Right cardiac atrium (tissue), 5 donors: Measurements from ENCODE around the gene CERT1. TPM values are rescaled to one million over a fixed set of nuclear protein-coding genes. Genes with fewer than 3 reads are reported as not detected.

Experiments used
- ATAC-seq, 2 donors: fragments of 200-7000 bp; cut with Tn5 transposase; one replicate each; pipeline versions ENCODE4 v1.8.0 to v1.9.1; 2020; ENCODE audit warnings: moderate library complexity in 2 of 2, mild to moderate bottlenecking in 1 of 2
- DNase-seq, 3 donors: peaks; one replicate each; pipeline ENCODE4 v3.0.0-alpha.2; 2020
- H3K27ac ChIP-seq: one replicate; pipeline ENCODE4 v1.5.1; 2013; ENCODE audit warnings: mild to moderate bottlenecking, low read length, control low read depth, moderate library complexity
- H3K27me3 ChIP-seq: one replicate; pipeline ENCODE4 v1.6.1; 2013; ENCODE audit not compliant: control insufficient read depth, insufficient read depth
- H3K4me1 ChIP-seq: one replicate; pipeline ENCODE4 v1.6.1; 2013; ENCODE audit warnings: low read length; ENCODE audit not compliant: control insufficient read depth, insufficient read depth
- H3K4me3 ChIP-seq: one replicate; pipeline ENCODE4 v1.5.1; 2013; ENCODE audit warnings: low read length, control low read depth
- H3K9me3 ChIP-seq: one replicate; pipeline ENCODE4 v1.6.1; 2013; ENCODE audit warnings: low read length; ENCODE audit not compliant: control insufficient read depth
- WGBS: extraction: QIAGEN DNeasy Blood & Tissue Kit; methylation state at CpG from one replicate; pipeline ENCODE4 v1.1.7; 2013; 5-methylcytosine and 5-hydroxymethylcytosine counted together
- intact Hi-C, 4 donors: fragments of 100-400 bp; cut with DNase I; formaldehyde crosslinking; loops; one replicate each; pipeline versions ENCODE4 v1.11.0 to v1.14.0; 2022 to 2023
- polyA plus RNA-seq: library from polyadenylated mRNA; stranded (reverse); fragments of 200-250 nt; gene quantifications from one replicate; pipeline ENCODE4 v1.2.3, GENCODE V29; 2013
- total RNA-seq, 4 donors: library from RNA; stranded (reverse); fragmentation: NEBNext Ultra II Directional; extraction: Animal tissue kit (Norgen Biotek cat#: 25700); gene quantifications; one replicate each; pipeline ENCODE4 v1.2.1, GENCODE V29; 2021
- donor health status: healthy with polysubstance abuse.
- donor health status: DM: no; HTN: yes; CAD: no.
- donor health status: DM: no; HTN: no; CAD: no.
- donor health status: DM: no; HTN: yes; CAD: no; lungs with severe emphysema.
- donor health status: DM: yes; HTN: yes; CAD: no.

The CERT1 gene
- total and polyA plus RNA-seq, 5 donors = 9.1 to 28.7 (median 27.7) TPM

DNA sequence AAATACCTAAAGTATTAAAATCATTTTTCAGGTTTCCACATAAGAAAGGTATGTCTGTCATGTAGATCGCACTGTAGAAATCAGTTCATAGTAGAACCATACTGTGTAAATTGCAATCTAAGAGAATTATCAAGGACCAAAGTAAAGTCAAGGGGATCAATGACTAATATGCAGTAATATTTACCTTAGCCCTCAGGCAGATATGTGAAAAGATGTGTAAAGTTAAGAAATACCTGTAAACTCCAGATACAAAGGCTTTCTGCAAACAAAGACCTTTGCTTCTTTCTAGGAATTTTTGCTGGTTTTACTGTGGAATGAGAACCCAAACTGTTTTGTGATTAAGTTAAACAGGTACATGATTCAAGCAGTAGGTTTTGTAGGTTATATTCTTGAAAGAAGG is 11.8 kb upstream of the CERT1 start:
- intact Hi-C loops = no loop called here
- DNase-seq (no peak), ATAC-seq (no peak)
- no peak overlapping the region for H3K4me3 ChIP-seq
- no peak overlapping the region for H3K27ac ChIP-seq
- 99% methylated on average over 1 of the region's 1 CpG for WGBS
- peaks cover 7% of the 10 kb centered on the region for H3K4me1 ChIP-seq
- no peaks in the 10 kb centered on the region for H3K27me3 ChIP-seq
- H3K9me3 ChIP-seq = no peaks in the 10 kb centered on the region

DNA sequence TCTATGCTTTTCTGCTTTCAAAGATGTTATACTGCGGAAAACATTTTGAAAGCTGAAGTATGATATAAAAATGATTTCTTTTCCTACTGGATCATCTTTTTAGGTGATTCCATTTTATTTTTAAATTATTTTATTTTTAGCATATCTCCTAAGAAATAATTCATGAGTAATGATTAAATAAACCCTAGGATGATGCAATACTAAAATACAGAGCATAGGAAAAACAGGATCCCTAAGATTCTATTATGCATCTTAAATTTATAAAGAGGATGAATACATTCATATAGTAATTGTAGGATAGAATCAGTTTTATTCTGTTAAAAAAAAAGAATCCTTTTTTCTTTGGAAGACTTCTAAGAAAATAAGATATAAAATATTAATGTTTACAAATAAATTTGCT is 11.1 kb upstream of the CERT1 start:
- ATAC-seq (no peak), DNase-seq (no peak)
- Histone ChIP-seq H3K4me3 (no peak overlapping the region), H3K27ac (no peak overlapping the region), H3K9me3 (no peaks in the 10 kb centered on the region), H3K27me3 (no peaks in the 10 kb centered on the region), H3K4me1 (peaks cover 7% of the 10 kb centered on the region)
- intact Hi-C loops = no loop called here
- 99% methylated on average over 1 of the region's 1 CpG for WGBS

DNA sequence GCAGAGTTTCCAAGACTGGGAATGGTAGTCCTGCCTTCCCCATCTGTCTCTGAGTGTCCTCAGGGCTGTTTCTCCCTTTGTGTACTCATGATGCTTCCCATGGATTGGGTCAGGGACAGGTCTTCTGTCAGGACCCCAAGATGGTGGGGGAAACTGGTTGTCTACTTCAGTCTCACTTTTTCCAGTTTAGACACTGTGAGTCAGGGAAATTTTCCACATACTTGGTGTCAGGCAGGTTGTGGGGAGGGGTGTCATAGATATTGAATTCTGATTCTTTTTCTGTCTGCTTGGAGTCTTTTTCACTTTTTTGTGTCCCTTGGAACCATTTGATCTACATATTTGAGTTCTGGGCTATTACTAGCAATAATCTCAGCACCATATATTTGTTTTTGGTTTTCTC is 10.6 kb upstream of the CERT1 start:
- Histone ChIP-seq H3K4me1 (peaks cover 7% of the 10 kb centered on the region), H3K9me3 (no peaks in the 10 kb centered on the region), H3K4me3 (no peak overlapping the region), H3K27me3 (no peaks in the 10 kb centered on the region), H3K27ac (no peak overlapping the region)
- DNase-seq (no peak), ATAC-seq (no peak)
- intact Hi-C loops = no loop called here

DNA sequence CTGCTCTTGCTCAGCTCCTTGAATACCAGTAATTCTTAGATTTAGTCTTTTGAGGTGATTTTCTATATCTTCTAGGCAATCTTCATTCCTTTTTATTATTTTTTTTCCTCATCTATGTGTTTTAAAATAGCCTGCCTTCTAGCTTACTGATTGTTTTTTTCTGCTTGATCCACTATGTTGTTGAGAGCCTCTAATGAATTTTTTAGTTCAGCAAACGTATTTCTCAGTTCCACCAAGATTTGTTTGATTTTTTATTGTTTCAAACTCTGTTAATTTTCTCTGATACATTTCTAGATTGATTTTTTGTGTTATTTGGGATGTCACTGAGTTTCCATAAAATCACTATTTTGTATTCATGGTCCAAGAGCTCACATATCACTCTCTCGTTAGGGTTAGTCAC is 9.8 kb upstream of the CERT1 start:
- Histone ChIP-seq H3K9me3 (no peaks in the 10 kb centered on the region), H3K27ac (no peak overlapping the region), H3K27me3 (no peaks in the 10 kb centered on the region), H3K4me1 (peaks cover 7% of the 10 kb centered on the region), H3K4me3 (no peak overlapping the region)
- ATAC-seq (no peak), DNase-seq (no peak)
- 92% methylated on average over 2 of the region's 2 CpGs for WGBS
- intact Hi-C loops = no loop called here

DNA sequence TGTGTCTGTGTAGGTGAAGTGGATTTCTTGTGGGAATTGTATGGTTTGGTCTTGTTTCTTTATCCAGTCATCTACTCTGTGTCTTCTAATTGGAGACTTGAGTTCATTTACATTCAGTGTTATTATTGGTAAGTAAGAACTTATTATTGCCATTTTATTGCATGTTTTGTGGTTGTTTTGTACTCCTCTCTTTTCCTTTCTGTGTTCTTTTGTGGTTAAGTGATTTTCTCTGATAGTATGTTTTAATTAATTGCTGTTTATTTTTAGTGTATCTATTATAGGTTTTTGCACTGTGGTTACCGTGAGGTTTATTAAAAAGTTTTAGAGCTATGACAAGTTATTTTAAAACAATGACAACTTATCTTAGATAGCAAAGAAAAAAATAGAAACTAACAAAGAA is 8.3 kb upstream of the CERT1 start:
- 64% methylated on average over 1 of the region's 1 CpG for WGBS
- no peaks in the 10 kb centered on the region for H3K9me3 ChIP-seq
- H3K4me1 ChIP-seq = peaks cover 6% of the 10 kb centered on the region
- H3K4me3 ChIP-seq = no peak overlapping the region
- DNase-seq = no peak
- intact Hi-C loops = no loop called here
- H3K27ac ChIP-seq = no peak overlapping the region
- no peak for ATAC-seq
- H3K27me3 ChIP-seq = no peaks in the 10 kb centered on the region

DNA sequence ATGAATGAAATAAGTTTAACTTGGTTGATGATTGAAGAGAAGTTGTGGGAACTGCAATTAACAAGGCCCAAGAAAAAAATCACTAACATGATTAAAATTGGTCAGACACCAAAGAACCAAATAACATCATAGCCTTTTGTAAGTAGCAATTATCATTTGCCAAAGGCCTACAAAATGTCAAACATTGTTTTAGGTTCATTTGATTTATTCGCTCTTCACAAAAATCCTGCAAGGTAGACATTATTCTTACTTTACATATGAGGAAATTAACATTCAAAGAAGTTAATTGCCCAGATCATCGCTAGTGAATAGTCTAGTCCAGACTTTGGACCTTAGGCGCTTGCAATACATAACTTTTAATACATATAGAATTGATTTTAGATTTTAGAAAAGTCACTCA is 2.9 kb upstream of the CERT1 start:
- no peak overlapping the region for H3K4me3 ChIP-seq
- H3K27me3 ChIP-seq = no peaks in the 10 kb centered on the region
- H3K27ac ChIP-seq = no peak overlapping the region
- DNase-seq = no peak
- H3K9me3 ChIP-seq = no peaks in the 10 kb centered on the region
- 98% methylated on average over 3 of the region's 3 CpGs for WGBS
- ATAC-seq = no peak
- intact Hi-C loops = loop anchor here in 1 of 4 donors (5.0 kb wide), 1 partner anchor 53 kb away; no protein-coding TSS in a partner anchor
- peaks cover 3% of the 10 kb centered on the region for H3K4me1 ChIP-seq

DNA sequence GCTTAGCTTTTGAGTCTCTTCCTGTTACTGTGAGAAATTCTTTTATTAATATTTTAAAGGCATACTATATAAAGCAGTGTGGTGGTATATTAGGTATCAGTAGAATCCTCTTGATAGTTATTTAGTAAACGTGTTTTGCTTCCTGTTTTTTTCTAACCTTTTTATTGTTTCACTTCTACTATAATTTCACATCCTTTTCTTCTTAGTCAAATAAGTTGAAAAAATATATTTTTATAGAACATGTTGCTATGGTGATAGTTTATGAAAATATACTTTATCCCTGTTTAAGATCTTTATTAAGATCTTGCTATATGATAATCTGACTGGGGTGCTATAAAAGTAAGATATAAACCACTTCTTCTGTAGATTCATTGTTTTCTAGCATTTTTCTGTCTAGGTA is 2.4 kb upstream of the CERT1 start:
- no peaks in the 10 kb centered on the region for H3K27me3 ChIP-seq
- no peak overlapping the region for H3K27ac ChIP-seq
- WGBS = 35% methylated on average over 1 of the region's 1 CpG

DNA sequence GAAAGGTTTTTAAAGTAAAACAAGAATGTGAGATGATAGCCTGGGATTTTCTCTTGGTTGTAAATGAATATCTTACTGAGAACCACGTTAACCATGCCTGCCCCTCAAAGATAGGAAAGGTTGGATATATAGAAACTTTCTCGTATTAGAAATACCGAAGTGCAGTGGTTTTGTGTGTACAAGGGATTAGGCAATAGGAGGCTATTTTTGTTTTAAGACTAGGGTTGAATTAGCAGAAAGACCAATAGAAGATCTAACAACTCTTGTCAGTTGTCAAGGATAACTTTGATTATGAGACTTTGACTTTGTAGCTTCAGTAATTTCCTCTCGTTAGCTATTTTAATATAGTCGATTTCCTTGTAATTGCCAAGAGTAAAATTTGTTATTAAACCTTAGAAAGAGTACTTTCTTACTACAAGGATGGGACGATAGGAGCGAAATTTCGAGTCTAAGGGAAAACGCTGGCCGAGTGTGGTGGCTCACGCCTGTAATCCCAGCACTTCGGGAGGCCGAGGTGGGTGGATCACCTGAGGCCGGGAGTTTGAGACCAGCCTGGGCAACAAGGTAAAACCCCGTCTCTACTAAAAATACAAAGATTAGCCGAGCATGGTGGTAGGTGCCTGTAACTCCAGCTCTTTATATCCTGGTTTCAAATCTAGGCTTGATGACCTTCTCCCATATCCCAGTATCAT is 1.1 kb upstream of the CERT1 start:
- Histone ChIP-seq H3K27ac (no peak overlapping the region), H3K9me3 (no peaks in the 10 kb centered on the region), H3K4me3 (peak overlapping the region; percentile 81), H3K27me3 (no peaks in the 10 kb centered on the region), H3K4me1 (no peaks in the 10 kb centered on the region)
- ATAC-seq = no peak
- WGBS = 70% methylated on average over 16 of the region's 16 CpGs
- DNase-seq = peak in 1 of 3 donors; percentile 41
- intact Hi-C loops = loop anchor here in 1 of 4 donors (5.0 kb wide), 1 partner anchor 55 kb away; no protein-coding TSS in a partner anchor

More for the DNA sequence above, 2.4 kb upstream of the CERT1 start:
- ATAC-seq (no peak), DNase-seq (no peak)
- Histone ChIP-seq H3K4me3 (no peak overlapping the region), H3K9me3 (no peaks in the 10 kb centered on the region), H3K4me1 (peaks cover 2% of the 10 kb centered on the region)
- intact Hi-C loops = loop anchor here in 1 of 4 donors (5.0 kb wide), 1 partner anchor 53 kb away; no protein-coding TSS in a partner anchor

DNA sequence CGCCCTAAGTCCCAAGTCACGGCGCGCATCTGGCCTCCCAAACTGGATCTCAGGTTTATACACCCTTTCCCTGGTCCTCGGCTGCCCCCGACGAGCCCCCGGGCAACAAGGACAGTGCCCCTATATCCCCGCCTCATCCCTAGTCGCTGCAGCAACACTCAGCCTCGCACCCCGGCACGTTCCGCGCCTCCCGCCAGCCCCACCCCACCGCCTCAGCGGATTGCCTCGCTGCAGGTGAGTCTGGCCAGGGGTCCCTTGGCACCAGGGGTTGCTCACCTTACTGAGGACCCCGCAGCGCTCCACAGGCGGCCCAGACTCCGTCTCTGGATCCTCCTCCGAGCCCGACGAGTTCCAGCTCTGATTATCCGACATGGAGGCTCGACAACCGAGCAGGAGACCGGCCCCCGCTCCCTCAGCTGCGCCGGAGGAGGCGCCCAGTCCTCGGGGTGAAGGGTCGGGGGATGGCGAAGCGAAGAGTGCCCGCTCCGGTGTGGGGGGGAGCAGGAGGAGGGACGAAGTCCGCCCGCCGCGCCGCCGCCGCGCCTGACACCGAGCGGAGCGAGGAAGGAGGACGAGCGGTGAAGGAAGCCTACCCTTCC is 494 bp downstream of the CERT1 start:
- Histone ChIP-seq H3K27ac (peak overlapping the region; percentile 81), H3K27me3 (no peaks in the 10 kb centered on the region), H3K4me3 (peak overlapping the region; percentile 87), H3K4me1 (no peaks in the 10 kb centered on the region), H3K9me3 (no peaks in the 10 kb centered on the region)
- intact Hi-C loops = loop anchor here in 1 of 4 donors (5.0 kb wide), 1 partner anchor 56 kb away; no protein-coding TSS in a partner anchor
- peak; percentile 51 to 83 (median 78) for DNase-seq
- WGBS = under 1% methylated on average over 54 of the region's 54 CpGs
- ATAC-seq = peak; percentile 79

DNA sequence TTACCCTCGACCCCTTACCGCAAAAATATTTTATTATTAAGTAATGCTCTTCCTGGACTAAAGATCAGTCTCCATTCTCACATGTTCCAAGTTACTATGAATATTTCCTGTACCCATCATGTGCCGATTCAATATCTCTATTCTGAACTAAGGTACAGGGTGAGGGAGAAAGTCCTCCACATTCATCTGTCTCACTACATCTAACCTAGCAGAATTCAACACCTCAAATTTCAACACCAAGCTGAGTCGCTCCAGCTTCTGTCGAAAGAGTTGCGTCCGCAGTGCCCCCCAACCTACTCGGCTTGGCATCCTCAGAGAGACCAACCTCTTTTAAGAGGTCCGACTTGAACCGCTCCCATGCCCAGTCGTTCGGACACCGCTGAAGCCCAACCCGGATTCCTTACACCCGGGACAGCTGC is 1.0 kb downstream of the CERT1 start:
- no peaks in the 10 kb centered on the region for H3K27me3 ChIP-seq
- peak; percentile 42 to 60 for ATAC-seq
- H3K27ac ChIP-seq = peak overlapping the region; percentile 81
- H3K4me1 ChIP-seq = no peaks in the 10 kb centered on the region
- no peak for DNase-seq
- intact Hi-C loops = loop anchor here in 1 of 4 donors (5.0 kb wide), 1 partner anchor 57 kb away; no protein-coding TSS in a partner anchor
- H3K9me3 ChIP-seq = no peaks in the 10 kb centered on the region
- peak overlapping the region; percentile 87 for H3K4me3 ChIP-seq
- under 1% methylated on average over 15 of the region's 15 CpGs for WGBS

DNA sequence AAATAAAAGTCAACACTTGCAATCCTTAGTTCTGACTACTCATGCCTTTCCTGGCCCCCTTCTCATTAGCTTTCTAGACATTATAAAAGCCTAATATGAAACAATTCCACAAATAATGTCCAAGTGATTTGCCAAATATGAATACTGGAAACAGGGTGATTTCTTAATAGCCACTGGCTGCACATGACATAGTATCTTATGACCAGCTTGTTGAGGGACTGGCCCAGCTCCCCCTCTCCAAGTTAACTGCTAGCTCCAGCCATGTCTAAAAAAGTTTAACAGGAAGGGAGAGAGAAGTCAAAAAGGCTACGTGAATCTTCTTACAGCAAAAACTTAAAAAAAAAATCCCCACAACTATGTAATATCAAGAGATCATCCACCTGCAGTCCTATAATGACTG is 1.5 kb downstream of the CERT1 start:
- Histone ChIP-seq H3K4me1 (no peaks in the 10 kb centered on the region), H3K27me3 (no peaks in the 10 kb centered on the region), H3K9me3 (no peaks in the 10 kb centered on the region), H3K27ac (no peak overlapping the region), H3K4me3 (peak overlapping the region; percentile 87)
- intact Hi-C loops = loop anchor here in 1 of 4 donors (5.0 kb wide), 1 partner anchor 57 kb away; no protein-coding TSS in a partner anchor
- DNase-seq (peak in 1 of 3 donors; percentile 32), ATAC-seq (no peak)
- WGBS = 0% methylated on average over 1 of the region's 1 CpG
